ENCODE results near the gene CLSTN3. TPM values are rescaled to one million over a fixed set of nuclear protein-coding genes. Genes with fewer than 3 reads are reported as not detected.

Gene CLSTN3
- total and polyA plus RNA-seq, 2 donors (not counting 3 experiments of a cell fraction or from before 2014, with no cell fraction given): 27.8 to 45.9 TPM

DNA sequence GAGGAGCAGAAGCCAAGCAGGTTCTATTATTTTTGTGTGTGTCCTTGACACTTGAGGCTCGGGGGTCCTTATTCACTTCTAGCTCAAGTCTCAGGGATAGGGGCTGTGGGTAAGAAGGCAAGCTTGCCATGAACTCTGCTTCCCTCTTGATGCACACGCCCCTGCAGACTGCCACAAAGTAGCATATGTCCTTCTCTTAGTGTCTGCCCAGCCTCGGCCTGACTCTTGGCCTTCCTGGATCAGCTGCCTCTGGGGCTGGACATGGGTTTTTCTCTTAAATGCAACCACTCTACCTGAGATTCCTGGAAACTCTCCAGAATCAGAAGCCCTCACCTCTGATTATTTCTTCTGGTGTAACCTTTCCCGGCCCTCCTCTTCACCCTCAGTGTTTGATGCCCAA is 31.2 kb downstream of the CLSTN3 start:
- CTCF ChIA-PET: interaction anchor here (1.1 to 4.9 kb wide), 2 partner anchors 15 to 19 kb away, joined by 3 to 17 read pairs; no protein-coding TSS in a partner anchor
- TF ChIP-seq JUN (IDR thresholded peaks at IDR 0.05; ENCODE audit: borderline replicate concordance, insufficient read depth, insufficient read length, low read depth) (no peak), EZH2 (IDR thresholded peaks at IDR 0.05; ENCODE audit: borderline replicate concordance, low read depth, low read length, severe bottlenecking) (no peak), GATA2 (IDR thresholded peaks at IDR 0.05; ENCODE audit: insufficient read depth, insufficient read length, low read depth, low read length) (no peak)
- TF ChIP-seq, protein P1, sequence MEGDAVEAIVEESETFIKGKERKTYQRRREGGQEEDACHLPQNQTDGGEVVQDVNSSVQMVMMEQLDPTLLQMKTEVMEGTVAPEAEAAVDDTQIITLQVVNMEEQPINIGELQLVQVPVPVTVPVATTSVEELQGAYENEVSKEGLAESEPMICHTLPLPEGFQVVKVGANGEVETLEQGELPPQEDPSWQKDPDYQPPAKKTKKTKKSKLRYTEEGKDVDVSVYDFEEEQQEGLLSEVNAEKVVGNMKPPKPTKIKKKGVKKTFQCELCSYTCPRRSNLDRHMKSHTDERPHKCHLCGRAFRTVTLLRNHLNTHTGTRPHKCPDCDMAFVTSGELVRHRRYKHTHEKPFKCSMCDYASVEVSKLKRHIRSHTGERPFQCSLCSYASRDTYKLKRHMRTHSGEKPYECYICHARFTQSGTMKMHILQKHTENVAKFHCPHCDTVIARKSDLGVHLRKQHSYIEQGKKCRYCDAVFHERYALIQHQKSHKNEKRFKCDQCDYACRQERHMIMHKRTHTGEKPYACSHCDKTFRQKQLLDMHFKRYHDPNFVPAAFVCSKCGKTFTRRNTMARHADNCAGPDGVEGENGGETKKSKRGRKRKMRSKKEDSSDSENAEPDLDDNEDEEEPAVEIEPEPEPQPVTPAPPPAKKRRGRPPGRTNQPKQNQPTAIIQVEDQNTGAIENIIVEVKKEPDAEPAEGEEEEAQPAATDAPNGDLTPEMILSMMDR (IDR thresholded peaks at IDR 0.05; ENCODE audit: extremely low read depth in 1 of 2, insufficient read depth in 1 of 2, low read depth in 1 of 2, low read length in 2 of 2): no peak
- dilution Hi-C loops (cut with MboI; ENCODE audit: extremely low pct_ligation_motif_present, low sequenced_read_pairs): no loop called here

DNA sequence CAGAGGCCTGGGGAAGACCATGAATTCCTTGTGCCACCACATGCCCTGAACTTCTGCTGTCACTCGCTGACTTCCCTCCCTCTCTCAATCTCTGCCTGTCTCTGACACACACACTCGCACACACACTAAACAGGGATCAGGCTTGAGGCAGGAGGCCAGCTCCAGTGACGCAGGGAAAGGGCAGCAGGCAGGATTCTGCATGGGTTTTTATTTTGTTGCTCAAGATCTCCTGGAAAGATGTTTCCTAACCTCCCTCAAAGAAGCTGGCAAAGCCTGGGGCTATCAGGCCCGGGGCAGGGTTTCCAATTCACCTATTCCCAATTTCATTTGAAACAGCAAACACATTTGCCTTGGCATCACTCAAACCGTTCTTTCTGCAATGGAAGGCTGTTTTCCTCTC is 31.6 kb downstream of the CLSTN3 start:
- H3K27ac ChIP-seq (ENCODE audit: insufficient read depth, low read depth, low read length): no peak overlapping the region
- H3K36me3 ChIP-seq (ENCODE audit: control insufficient read depth in 2 of 2, extremely low read depth in 1 of 2, insufficient read depth in 2 of 2, low read length in 2 of 2): no peaks in the 10 kb centered on the region
- H3K9me3 ChIP-seq (replicated peaks; ENCODE audit: control insufficient read depth, insufficient read depth, low read length): no peaks in the 10 kb centered on the region
- ChIA-PET POLR2A (no interaction called here), CTCF (interaction anchor here (1.1 to 4.9 kb wide), 3 partner anchors 15 to 19 kb away, joined by 3 to 17 read pairs (median 14); no protein-coding TSS in a partner anchor)
- no peak overlapping the region for H3K4me3 ChIP-seq (replicated peaks in 1 of 3; ENCODE audit: insufficient read depth in 1 of 3, low read depth in 1 of 3, low read length in 3 of 3)
- FAIRE-seq (no peak), DNase-seq (ENCODE audit: low read depth, low spot score) (no peak)
- H4K20me1 ChIP-seq (replicated peaks; ENCODE audit: control insufficient read depth, extremely low read depth, insufficient read depth, low read length): no peaks in the 10 kb centered on the region
- TF ChIP-seq POLR2AphosphoS5 (IDR thresholded peaks at IDR 0.05; ENCODE audit: insufficient read depth, low read depth, low read length) (no peak), GATA2 (IDR thresholded peaks at IDR 0.05; ENCODE audit: insufficient read depth, insufficient read length, low read depth, low read length) (no peak), EZH2 (IDR thresholded peaks at IDR 0.05; ENCODE audit: borderline replicate concordance, low read depth, low read length, severe bottlenecking) (no peak), MYC (IDR thresholded peaks at IDR 0.05; ENCODE audit: low read depth, low read length) (no peak), JUN (IDR thresholded peaks at IDR 0.05; ENCODE audit: borderline replicate concordance, insufficient read depth, insufficient read length, low read depth) (no peak), FOS (IDR thresholded peaks at IDR 0.05; ENCODE audit: borderline replicate concordance, insufficient read depth, low read length) (no peak), POLR2A (IDR thresholded peaks at IDR 0.05; ENCODE audit: low read depth, low read length) (no peak)
- TF ChIP-seq, protein P1 (IDR thresholded peaks at IDR 0.05; ENCODE audit: extremely low read depth in 1 of 2, insufficient read depth in 1 of 2, low read depth in 1 of 2, low read length in 2 of 2): no peak
- TF ChIP-seq, protein P2, sequence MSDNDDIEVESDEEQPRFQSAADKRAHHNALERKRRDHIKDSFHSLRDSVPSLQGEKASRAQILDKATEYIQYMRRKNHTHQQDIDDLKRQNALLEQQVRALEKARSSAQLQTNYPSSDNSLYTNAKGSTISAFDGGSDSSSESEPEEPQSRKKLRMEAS (IDR thresholded peaks at IDR 0.05; ENCODE audit: insufficient read depth, insufficient read length): no peak
- H3K79me2 ChIP-seq (ENCODE audit: control insufficient read depth, insufficient read depth, low read length): no peaks in the 10 kb centered on the region
- H2AFZ ChIP-seq (ENCODE audit: low read depth, low read length): no peak overlapping the region
- no peak overlapping the region for H3K4me2 ChIP-seq (ENCODE audit: insufficient read depth, low read length)
- BruUV-seq (replicated peaks): no TSS peak
- no peaks in the 10 kb centered on the region for H3K9me1 ChIP-seq (replicated peaks; ENCODE audit: control insufficient read depth, extremely low read depth, insufficient read depth, low read length)
- no peaks in the 10 kb centered on the region for H3K4me1 ChIP-seq (ENCODE audit: control insufficient read depth, extremely low read depth, insufficient read depth, low read length)
- intact Hi-C loops (cut with micrococcal nuclease): no loop called here
- dilution Hi-C loops (cut with MboI; ENCODE audit: extremely low pct_ligation_motif_present, low sequenced_read_pairs): no loop called here
- H3K27me3 ChIP-seq (ENCODE audit: control insufficient read depth in 2 of 2, insufficient read depth in 2 of 2, low read length in 2 of 2): peaks cover 11 to 12% of the 10 kb centered on the region in 2 experiments
- no peak overlapping the region for H3K9ac ChIP-seq (replicated peaks; ENCODE audit: extremely low read depth, insufficient read depth, low read length)

More for the DNA sequence above, 31.2 kb downstream of the CLSTN3 start:
- Histone ChIP-seq H3K9me1 (replicated peaks; ENCODE audit: control insufficient read depth, extremely low read depth, insufficient read depth, low read length) (no peaks in the 10 kb centered on the region), H3K27ac (ENCODE audit: insufficient read depth, low read depth, low read length) (no peak overlapping the region), H4K20me1 (replicated peaks; ENCODE audit: control insufficient read depth, extremely low read depth, insufficient read depth, low read length) (no peaks in the 10 kb centered on the region), H3K27me3 (ENCODE audit: control insufficient read depth in 2 of 2, insufficient read depth in 2 of 2, low read length in 2 of 2) (peaks cover 11 to 12% of the 10 kb centered on the region in 2 experiments), H2AFZ (ENCODE audit: low read depth, low read length) (no peak overlapping the region), H3K4me3 (replicated peaks in 1 of 3; ENCODE audit: insufficient read depth in 1 of 3, low read depth in 1 of 3, low read length in 3 of 3) (no peak overlapping the region), H3K4me1 (ENCODE audit: control insufficient read depth, extremely low read depth, insufficient read depth, low read length) (no peaks in the 10 kb centered on the region), H3K36me3 (ENCODE audit: control insufficient read depth in 2 of 2, extremely low read depth in 1 of 2, insufficient read depth in 2 of 2, low read length in 2 of 2) (no peaks in the 10 kb centered on the region), H3K9me3 (replicated peaks; ENCODE audit: control insufficient read depth, insufficient read depth, low read length) (no peaks in the 10 kb centered on the region), H3K4me2 (ENCODE audit: insufficient read depth, low read length) (no peak overlapping the region), H3K9ac (replicated peaks; ENCODE audit: extremely low read depth, insufficient read depth, low read length) (no peak overlapping the region), H3K79me2 (ENCODE audit: control insufficient read depth, insufficient read depth, low read length) (no peaks in the 10 kb centered on the region)
- DNase-seq (ENCODE audit: low read depth, low spot score): no peak
- POLR2A ChIA-PET: no interaction called here
- FAIRE-seq: no peak
- intact Hi-C loops (cut with micrococcal nuclease): no loop called here
- no TSS peak for BruUV-seq (replicated peaks)

Data from endothelial cell of umbilical vein (primary cell).